Tibial nerve (tissue), 4 donors: ENCODE results near the gene ZNF423. TPM values are rescaled to one million over a fixed set of nuclear protein-coding genes. Genes with fewer than 3 reads are reported as not detected.

Source experiments
- DNase-seq, 2 donors: peaks; one replicate each; pipeline ENCODE4 v3.0.0-alpha.2; 2019; ENCODE audit warnings: low spot score in 2 of 2
- H3K27ac ChIP-seq, 4 donors: fragments of 200-600 bp; sonication (generic) in 3 of 4; one replicate each; pipeline ENCODE4 v1.5.1; 2017 to 2019; ENCODE audit warnings: mild to moderate bottlenecking in 1 of 4
- H3K27me3 ChIP-seq, 2 donors: fragments of 200-600 bp; sonication (generic) in 1 of 2; one replicate each; pipeline versions ENCODE4 v1.5.1 to v1.6.0; 2017 to 2019
- H3K36me3 ChIP-seq, 3 donors: fragments of 200-600 bp; sonication (generic); one replicate each; pipeline ENCODE4 v1.5.1; 2018 to 2019
- H3K4me1 ChIP-seq, 4 donors: fragments of 200-600 bp; sonication (generic) in 3 of 4; one replicate each; pipeline ENCODE4 v1.5.1; 2017 to 2019
- H3K4me3 ChIP-seq, 4 donors: fragments of 200-600 bp; sonication (generic) in 3 of 4; one replicate each; pipeline ENCODE4 v1.5.1; 2017 to 2019; ENCODE audit warnings: mild to moderate bottlenecking in 1 of 4, moderate library complexity in 1 of 4
- H3K9me3 ChIP-seq, 4 donors: fragments of 200-600 bp; sonication (generic) in 3 of 4; one replicate each; pipeline ENCODE4 v1.5.1; 2017 to 2019
- EP300 ChIP-seq, 2 donors: sonication (generic); formaldehyde crosslinking; IDR thresholded peaks; one replicate each; pipeline ENCODE4 v1.6.1; 2017; ENCODE audit warnings: antibody characterized with exemption in 2 of 2, mild to moderate bottlenecking in 1 of 2
- POLR2A ChIP-seq, 2 donors: fragments of 450-650 bp; IDR thresholded peaks; one replicate each; pipeline ENCODE4 v1.6.1; 2017; ENCODE audit warnings: antibody characterized with exemption in 2 of 2, mild to moderate bottlenecking in 2 of 2, moderate library complexity in 2 of 2
- whole genome bisulfite sequencing, 2 donors: methylation state at CpG; one replicate each; pipeline ENCODE4 v1.1.5; 2018; 5-methylcytosine and 5-hydroxymethylcytosine counted together
- total RNA-seq, 4 donors: library from RNA; depleted of rRNA; stranded (reverse); fragments of >200 nt; gene quantifications; one replicate each; pipeline ENCODE4 v1.1.0, GENCODE V29; 2016
- TF ChIP-seq, protein P1 (sequence below), 5 experiments: fragments of 200-600 bp in 3 of 5; fragments of 450-650 bp in 2 of 5; sonication (generic) in 3 of 5; IDR thresholded peaks; one replicate each; pipeline ENCODE4 v1.5.1; 2016 to 2019; ENCODE audit warnings: antibody characterized with exemption in 5 of 5, mild to moderate bottlenecking in 3 of 5, moderate library complexity in 2 of 5

ZNF423 gene
- total RNA-seq, 4 donors from 2014 or later, result 15.9 to 20.5 (median 18.5) TPM

DNA sequence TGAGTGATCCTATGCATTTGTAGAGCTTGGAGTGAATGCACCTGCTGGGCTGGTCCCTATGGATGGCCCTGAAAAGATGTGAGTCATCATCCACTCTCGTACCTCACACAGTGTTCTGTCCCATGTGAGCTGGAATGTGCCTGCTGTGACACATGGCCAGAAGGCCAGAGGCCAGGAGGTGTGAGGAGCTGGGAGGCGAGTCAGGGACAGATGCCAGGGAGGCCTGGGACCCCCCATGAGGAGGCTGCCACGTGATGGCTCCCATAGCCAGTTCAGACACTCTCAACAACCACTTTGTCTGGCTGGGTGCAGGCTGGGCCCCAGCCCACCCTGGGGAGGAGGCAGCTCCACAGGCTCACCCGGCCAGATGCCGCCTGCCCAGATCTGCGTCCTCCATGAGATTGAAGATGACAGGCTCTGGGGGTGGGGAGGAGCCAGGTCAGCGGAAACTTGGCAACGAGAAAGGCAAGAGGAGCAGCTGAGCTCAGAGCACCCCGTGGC lies 313.5 kb downstream of the ZNF423 start:
- DNase-seq, result no peak
- 53 to 69% methylated on average over 6 to 9 of the region's 9 CpGs for WGBS, 2 donors
- Histone ChIP-seq H3K4me1 (peaks cover 0 to 38% (median 3%) of the 10 kb centered on the region in 4 donors), H3K36me3 (no peaks in the 10 kb centered on the region), H3K27ac (peak overlapping the region in 3 of 4 donors; percentile 8 to 40 (median 26)), H3K27me3 (no peaks in the 10 kb centered on the region), H3K4me3 (no peak overlapping the region), H3K9me3 (no peaks in the 10 kb centered on the region)
- TF ChIP-seq EP300 (IDR thresholded peaks at IDR 0.05) (no peak), POLR2A (IDR thresholded peaks at IDR 0.05) (no peak)
- TF ChIP-seq, protein P1, sequence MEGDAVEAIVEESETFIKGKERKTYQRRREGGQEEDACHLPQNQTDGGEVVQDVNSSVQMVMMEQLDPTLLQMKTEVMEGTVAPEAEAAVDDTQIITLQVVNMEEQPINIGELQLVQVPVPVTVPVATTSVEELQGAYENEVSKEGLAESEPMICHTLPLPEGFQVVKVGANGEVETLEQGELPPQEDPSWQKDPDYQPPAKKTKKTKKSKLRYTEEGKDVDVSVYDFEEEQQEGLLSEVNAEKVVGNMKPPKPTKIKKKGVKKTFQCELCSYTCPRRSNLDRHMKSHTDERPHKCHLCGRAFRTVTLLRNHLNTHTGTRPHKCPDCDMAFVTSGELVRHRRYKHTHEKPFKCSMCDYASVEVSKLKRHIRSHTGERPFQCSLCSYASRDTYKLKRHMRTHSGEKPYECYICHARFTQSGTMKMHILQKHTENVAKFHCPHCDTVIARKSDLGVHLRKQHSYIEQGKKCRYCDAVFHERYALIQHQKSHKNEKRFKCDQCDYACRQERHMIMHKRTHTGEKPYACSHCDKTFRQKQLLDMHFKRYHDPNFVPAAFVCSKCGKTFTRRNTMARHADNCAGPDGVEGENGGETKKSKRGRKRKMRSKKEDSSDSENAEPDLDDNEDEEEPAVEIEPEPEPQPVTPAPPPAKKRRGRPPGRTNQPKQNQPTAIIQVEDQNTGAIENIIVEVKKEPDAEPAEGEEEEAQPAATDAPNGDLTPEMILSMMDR (IDR thresholded peaks at IDR 0.05), result no peak

DNA sequence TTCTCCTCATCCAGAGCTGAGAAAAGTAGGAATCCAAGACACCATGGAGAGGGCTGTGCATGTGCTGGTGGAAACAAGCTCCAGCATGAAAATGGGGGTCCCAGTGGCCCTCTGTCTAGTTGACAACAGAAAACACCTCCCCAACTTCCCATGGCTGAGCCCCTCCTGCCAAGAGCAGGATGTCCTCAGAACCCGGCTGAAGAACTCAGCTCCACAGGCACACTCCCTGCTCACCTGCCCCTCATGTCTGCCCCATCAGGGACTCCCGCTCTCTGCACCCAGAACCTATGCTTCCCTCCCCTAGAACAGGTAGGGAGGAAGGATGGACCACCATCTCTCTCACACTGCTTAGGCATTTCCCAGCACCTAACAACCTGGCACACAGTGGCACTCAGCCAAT lies 315.1 kb downstream of the ZNF423 start:
- DNase-seq, result no peak
- Histone ChIP-seq H3K4me1 (peaks cover 0 to 33% (median 3%) of the 10 kb centered on the region in 4 donors), H3K4me3 (no peak overlapping the region), H3K27me3 (no peaks in the 10 kb centered on the region), H3K9me3 (no peaks in the 10 kb centered on the region), H3K36me3 (no peaks in the 10 kb centered on the region), H3K27ac (no peak overlapping the region)
- WGBS, 2 donors, result 85 to 93% methylated on average over 2 of the region's 2 CpGs
- TF ChIP-seq POLR2A (IDR thresholded peaks at IDR 0.05) (no peak), EP300 (IDR thresholded peaks at IDR 0.05) (no peak)
- TF ChIP-seq, protein P1 (IDR thresholded peaks at IDR 0.05), result no peak

DNA sequence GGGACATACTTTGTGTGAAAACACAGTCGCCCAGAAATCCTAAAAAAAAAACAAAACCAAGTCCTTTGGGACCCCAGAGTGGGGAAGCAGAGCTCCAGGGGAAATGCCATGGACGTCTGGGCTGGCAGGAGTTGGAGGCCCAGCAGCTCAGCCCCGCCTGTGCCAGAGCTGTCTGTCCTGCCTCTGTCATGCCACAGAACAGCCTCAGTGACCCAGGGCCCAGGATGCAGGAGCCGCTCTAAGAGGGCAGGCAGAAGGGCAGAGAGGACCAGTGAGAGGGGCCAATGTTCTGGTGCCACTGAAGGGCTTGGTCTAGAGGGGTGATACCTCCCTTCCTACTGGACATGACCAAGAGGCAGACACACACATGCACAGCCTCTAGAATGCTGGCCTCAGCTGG lies 316.2 kb downstream of the ZNF423 start:
- Histone ChIP-seq H3K4me1 (peaks cover 0 to 27% (median 3%) of the 10 kb centered on the region in 4 donors), H3K36me3 (no peaks in the 10 kb centered on the region), H3K27me3 (no peaks in the 10 kb centered on the region), H3K4me3 (no peak overlapping the region), H3K27ac (no peak overlapping the region), H3K9me3 (no peaks in the 10 kb centered on the region)
- WGBS, 2 donors, result 63 to 75% methylated on average over 4 of the region's 4 CpGs
- DNase-seq, result no peak
- TF ChIP-seq EP300 (IDR thresholded peaks at IDR 0.05) (no peak), POLR2A (IDR thresholded peaks at IDR 0.05) (no peak)
- TF ChIP-seq, protein P1 (IDR thresholded peaks at IDR 0.05), result no peak

DNA sequence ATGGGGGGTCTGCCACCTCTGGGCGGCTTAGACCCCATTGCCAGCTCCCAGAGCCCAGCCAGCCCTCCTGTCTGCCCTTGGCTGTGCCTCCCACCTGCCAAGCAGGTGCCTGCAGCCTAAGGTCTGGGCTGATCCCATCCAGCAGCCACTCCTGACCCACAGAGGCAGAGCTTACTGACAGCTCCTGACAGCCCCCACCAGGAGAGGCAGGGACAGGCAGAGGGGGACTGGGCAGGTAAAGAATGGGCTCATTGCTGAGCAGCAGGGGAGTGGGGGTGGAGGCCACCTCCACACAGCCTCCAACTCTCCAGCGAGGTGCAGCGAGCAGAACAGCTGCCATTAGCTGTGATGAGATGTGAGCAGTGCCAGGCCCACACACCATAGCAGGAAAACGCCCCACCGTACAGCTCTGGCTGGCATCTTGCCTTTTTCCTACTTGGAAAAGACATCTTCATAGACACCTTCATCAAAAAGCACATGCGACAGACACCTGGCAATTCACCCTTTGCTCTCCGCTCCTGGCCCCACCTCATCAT lies 317.9 kb downstream of the ZNF423 start:
- no peaks in the 10 kb centered on the region for H3K9me3 ChIP-seq
- no peak overlapping the region for H3K27ac ChIP-seq
- H3K4me1 ChIP-seq, result peaks cover 0 to 25% (median 3%) of the 10 kb centered on the region in 4 donors
- H3K4me3 ChIP-seq, result no peak overlapping the region
- H3K27me3 ChIP-seq, result no peaks in the 10 kb centered on the region
- H3K36me3 ChIP-seq, result no peaks in the 10 kb centered on the region
- DNase-seq, result no peak
- WGBS, 2 donors, result 80 to 83% methylated on average over 7 of the region's 7 CpGs
- TF ChIP-seq POLR2A (IDR thresholded peaks at IDR 0.05) (no peak), EP300 (IDR thresholded peaks at IDR 0.05) (no peak)
- TF ChIP-seq, protein P1 (IDR thresholded peaks at IDR 0.05), result no peak

DNA sequence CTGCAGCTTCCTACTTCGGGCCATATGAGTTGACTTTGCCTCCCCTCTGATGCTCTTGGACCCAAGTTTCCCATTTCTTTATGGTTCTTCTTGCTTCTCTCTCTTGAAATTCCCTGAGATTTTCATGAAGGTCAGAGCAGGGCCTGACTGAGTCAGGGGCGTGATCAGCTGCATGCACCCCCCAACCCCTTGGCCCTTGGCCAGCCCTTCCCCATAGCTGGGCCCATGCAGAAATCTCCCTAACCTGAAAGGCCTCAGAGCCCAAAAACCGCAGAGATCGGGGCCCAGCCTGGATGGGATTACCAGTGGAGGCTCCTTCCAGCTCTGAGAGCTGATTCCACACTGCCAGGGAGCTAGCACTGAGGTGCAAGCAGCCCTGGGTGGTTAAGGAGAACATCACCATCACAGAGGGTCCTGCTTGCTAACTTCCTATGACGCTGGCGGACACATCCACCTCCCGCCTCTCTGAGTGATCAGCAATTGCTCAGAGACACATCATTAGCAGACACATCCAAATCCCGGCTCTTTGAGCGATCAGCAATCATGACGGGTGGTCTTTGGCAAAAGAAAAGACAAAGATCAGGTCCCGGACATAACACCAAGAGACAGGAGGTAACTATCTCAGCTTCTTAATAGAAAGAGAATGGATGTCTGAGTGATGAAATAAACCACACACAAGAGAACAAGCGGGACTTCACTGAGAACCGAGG lies 320.9 kb downstream of the ZNF423 start:
- Histone ChIP-seq H3K27ac (no peak overlapping the region), H3K4me3 (no peak overlapping the region), H3K9me3 (no peaks in the 10 kb centered on the region), H3K27me3 (no peaks in the 10 kb centered on the region), H3K4me1 (peaks cover 0 to 32% (median 0%) of the 10 kb centered on the region in 4 donors), H3K36me3 (no peaks in the 10 kb centered on the region)
- DNase-seq, result no peak
- TF ChIP-seq EP300 (IDR thresholded peaks at IDR 0.05), result no peak
- 77 to 85% methylated on average over 13 of the region's 13 CpGs for WGBS, 2 donors
